Esophagus squamous epithelium (tissue), 5 donors: ENCODE results near the gene FAM187B. TPM values are rescaled to one million over a fixed set of nuclear protein-coding genes. Genes with fewer than 3 reads are reported as not detected.

Source experiments
- DNase-seq: peaks from one replicate; lab custom pipeline; 2025; lab: John Stamatoyannopoulos, UW
- H3K27ac ChIP-seq, 4 donors: fragments of 200-600 bp; sonication (generic); one replicate each; pipeline ENCODE4 v1.5.1; 2016 to 2019; ENCODE audit warnings: mild to moderate bottlenecking in 1 of 4
- H3K27me3 ChIP-seq, 4 donors: fragments of 200-600 bp; sonication (generic); 1 replicate in 3 of 4; 2 replicates in 1 of 4; pipeline versions ENCODE4 v1.5.1 to v1.6.0; 2017 to 2021; ENCODE audit warnings: antibody characterized with exemption in 1 of 4
- H3K36me3 ChIP-seq, 3 donors: fragments of 200-600 bp; sonication (generic); one replicate each; pipeline ENCODE4 v1.5.1; 2016 to 2019
- H3K4me1 ChIP-seq, 3 donors: fragments of 200-600 bp; sonication (generic); one replicate each; pipeline ENCODE4 v1.5.1; 2017 to 2019
- H3K4me3 ChIP-seq, 4 donors: fragments of 200-600 bp; sonication (generic); 1 replicate in 3 of 4; 2 replicates in 1 of 4; pipeline ENCODE4 v1.5.1; 2016 to 2019; ENCODE audit warnings: mild to moderate bottlenecking in 2 of 4, moderate library complexity in 1 of 4
- H3K9me3 ChIP-seq, 3 donors: fragments of 200-600 bp; sonication (generic); one replicate each; pipeline ENCODE4 v1.5.1; 2016 to 2019
- POLR2A ChIP-seq, 4 donors: fragments of 450-650 bp; IDR thresholded peaks; one replicate each; pipeline ENCODE4 v1.6.1; 2017; ENCODE audit warnings: antibody characterized with exemption in 4 of 4, mild to moderate bottlenecking in 4 of 4, moderate library complexity in 3 of 4
- WGBS, 2 donors: methylation state at CpG; one replicate each; pipeline ENCODE4 v1.1.5; 2018; 5-methylcytosine and 5-hydroxymethylcytosine counted together
- intact Hi-C: fragments of 100-400 bp; cut with DNase I; formaldehyde crosslinking; loops from one replicate; pipeline ENCODE4 v1.15.0; 2022
- total RNA-seq, 4 donors: library from RNA; depleted of rRNA; stranded (reverse); fragments of >200 nt; gene quantifications; one replicate each; pipeline ENCODE4 v1.1.0, GENCODE V29; 2016
- TF ChIP-seq, protein P1 (sequence below), 6 experiments: fragments of 450-650 bp in 4 of 6; fragments of 200-600 bp in 2 of 6; sonication (generic) in 2 of 6; IDR thresholded peaks; one replicate each; pipeline ENCODE4 v1.5.1; 2016 to 2019; ENCODE audit warnings: antibody characterized with exemption in 6 of 6, mild to moderate bottlenecking in 4 of 6, moderate library complexity in 4 of 6
- donor health status: DM: yes; HTN: yes; CAD: no.

The FAM187B gene
- total RNA-seq, 4 donors from 2014 or later: not detected

DNA sequence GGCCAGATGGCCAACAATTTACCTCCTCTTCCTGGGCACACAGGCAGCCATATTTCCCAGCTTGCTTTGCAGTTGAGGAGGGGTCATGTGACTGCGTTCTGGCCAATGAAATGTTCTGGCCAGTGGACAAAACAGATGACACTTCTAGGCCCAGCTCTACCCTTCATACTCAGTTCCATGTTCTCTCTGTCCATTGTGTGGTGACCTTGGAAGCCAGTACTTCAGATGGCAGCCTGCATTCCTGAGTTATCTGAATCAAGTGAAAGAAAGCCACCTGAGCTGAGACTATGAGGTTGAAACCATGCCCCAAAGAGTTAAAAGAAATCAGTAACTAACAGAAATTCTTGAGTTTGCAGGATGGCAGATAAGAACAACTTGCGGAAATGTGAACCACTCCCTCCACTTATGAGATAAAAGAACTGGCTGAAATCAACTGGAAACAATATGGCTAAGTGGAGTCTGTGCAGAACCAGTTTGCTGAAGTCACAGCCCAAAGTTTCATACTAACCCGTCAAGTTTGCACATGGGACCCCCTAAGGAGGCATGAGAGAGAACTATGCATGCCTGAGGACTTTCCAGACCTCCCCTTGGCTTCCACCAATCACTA is 8.1 kb downstream of the FAM187B start:
- peaks cover 0 to 14% (median 0%) of the 10 kb centered on the region in 3 donors for H3K4me1 ChIP-seq
- H3K27ac ChIP-seq: no peak overlapping the region
- no peak overlapping the region for H3K4me3 ChIP-seq
- DNase-seq: no peak
- no peak for TF ChIP-seq POLR2A (IDR thresholded peaks at IDR 0.05)
- TF ChIP-seq, protein P1, sequence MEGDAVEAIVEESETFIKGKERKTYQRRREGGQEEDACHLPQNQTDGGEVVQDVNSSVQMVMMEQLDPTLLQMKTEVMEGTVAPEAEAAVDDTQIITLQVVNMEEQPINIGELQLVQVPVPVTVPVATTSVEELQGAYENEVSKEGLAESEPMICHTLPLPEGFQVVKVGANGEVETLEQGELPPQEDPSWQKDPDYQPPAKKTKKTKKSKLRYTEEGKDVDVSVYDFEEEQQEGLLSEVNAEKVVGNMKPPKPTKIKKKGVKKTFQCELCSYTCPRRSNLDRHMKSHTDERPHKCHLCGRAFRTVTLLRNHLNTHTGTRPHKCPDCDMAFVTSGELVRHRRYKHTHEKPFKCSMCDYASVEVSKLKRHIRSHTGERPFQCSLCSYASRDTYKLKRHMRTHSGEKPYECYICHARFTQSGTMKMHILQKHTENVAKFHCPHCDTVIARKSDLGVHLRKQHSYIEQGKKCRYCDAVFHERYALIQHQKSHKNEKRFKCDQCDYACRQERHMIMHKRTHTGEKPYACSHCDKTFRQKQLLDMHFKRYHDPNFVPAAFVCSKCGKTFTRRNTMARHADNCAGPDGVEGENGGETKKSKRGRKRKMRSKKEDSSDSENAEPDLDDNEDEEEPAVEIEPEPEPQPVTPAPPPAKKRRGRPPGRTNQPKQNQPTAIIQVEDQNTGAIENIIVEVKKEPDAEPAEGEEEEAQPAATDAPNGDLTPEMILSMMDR (IDR thresholded peaks at IDR 0.05): no peak
- 55 to 56% methylated on average over 3 of the region's 3 CpGs for WGBS, 2 donors
- peaks cover 0 to 6% (median 0%) of the 10 kb centered on the region in 3 donors for H3K9me3 ChIP-seq
- H3K36me3 ChIP-seq: no peaks in the 10 kb centered on the region
- intact Hi-C loops: no loop called here
- no peaks in the 10 kb centered on the region for H3K27me3 ChIP-seq

DNA sequence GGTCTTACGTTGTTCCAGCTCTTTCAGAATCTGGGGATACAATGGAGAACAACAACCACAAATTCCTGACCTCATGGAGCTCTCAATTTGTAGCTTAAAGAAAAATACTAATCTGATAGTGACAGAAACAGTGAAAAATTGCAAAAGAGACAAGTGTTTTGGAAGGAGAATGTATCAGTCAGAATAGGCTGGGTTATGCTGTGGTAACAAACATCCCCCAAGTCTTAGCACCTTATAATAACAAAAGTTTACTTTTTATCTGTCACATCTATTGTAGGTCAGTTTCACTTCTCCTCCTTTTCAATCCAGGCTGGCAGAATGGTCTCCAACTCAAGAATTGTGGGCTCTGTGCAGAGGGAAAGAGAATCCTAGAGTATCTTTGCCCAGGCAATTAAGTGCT is 9.5 kb downstream of the FAM187B start:
- no peaks in the 10 kb centered on the region for H3K27me3 ChIP-seq
- H3K4me3 ChIP-seq: no peak overlapping the region
- peaks cover 3 to 15% (median 8%) of the 10 kb centered on the region in 3 donors for H3K4me1 ChIP-seq
- whole genome bisulfite sequencing, 2 donors: 88 to 100% methylated on average over 1 of the region's 1 CpG
- intact Hi-C loops: no loop called here
- peaks cover 0 to 6% (median 0%) of the 10 kb centered on the region in 3 donors for H3K9me3 ChIP-seq
- no peak overlapping the region for H3K27ac ChIP-seq
- no peak for DNase-seq
- H3K36me3 ChIP-seq: no peaks in the 10 kb centered on the region
- TF ChIP-seq, protein P1 (IDR thresholded peaks at IDR 0.05): no peak
- no peak for TF ChIP-seq POLR2A (IDR thresholded peaks at IDR 0.05)

DNA sequence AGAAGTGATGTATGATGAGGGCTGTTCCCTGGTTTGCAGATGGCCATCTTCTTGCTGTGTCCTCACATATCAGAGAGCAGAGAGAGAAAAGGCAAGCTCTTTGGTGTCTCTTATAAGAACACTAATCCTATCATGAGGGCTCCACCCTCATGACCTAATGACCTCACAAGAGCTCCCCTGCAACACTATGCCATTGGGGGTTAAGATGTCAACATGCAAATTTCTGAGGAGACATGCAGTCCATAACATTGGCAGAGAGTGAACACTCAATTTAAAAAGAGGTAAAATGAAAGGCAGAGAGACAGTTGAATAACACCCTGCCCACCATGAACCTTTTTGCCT is 10.9 kb downstream of the FAM187B start:
- Histone ChIP-seq H3K27me3 (no peaks in the 10 kb centered on the region), H3K9me3 (peaks cover 0 to 6% (median 0%) of the 10 kb centered on the region in 3 donors), H3K4me3 (no peak overlapping the region), H3K4me1 (peaks cover 14 to 29% (median 16%) of the 10 kb centered on the region in 3 donors), H3K36me3 (no peaks in the 10 kb centered on the region), H3K27ac (no peak overlapping the region)
- TF ChIP-seq, protein P1 (IDR thresholded peaks at IDR 0.05): no peak
- no peak for TF ChIP-seq POLR2A (IDR thresholded peaks at IDR 0.05)
- DNase-seq: no peak
- intact Hi-C loops: no loop called here

DNA sequence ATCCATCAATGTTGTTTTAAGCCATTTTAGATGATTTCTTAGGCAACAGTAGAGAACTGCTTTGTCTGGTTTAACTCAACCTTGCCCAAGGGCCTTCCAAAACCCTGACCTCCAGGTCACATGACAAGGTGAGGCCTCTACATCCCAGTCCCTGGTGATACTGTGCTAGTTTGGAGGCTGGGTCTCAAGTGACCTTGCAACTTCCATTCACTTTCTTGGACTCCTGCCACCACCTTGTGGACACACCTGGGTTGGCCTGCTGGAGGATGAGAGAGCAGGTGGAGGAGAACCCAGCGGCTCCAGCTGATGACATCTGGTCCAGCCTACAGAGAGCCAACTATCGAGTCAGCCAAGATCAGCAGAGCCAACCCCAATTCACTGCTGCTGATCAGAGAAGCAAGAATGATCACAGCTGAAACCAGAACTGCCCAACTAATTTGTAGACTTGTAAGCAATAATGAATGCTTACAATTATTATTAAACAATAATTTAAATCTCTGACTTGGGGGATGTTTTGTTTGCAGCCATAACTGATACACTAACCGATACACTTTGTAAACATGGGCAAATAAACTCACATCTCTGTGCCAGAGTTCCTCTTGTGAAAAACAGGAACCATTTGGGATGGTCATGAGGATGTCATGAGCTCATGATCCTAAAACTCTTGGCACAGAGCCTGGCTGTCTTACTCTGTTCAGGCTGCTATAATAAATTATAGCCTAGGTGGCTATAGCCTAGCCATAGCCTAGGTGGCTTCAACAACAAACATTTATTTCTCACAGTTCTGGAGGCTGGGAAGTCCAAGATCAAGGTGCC is 11.5 kb downstream of the FAM187B start:
- intact Hi-C loops: no loop called here
- no peak for TF ChIP-seq POLR2A (IDR thresholded peaks at IDR 0.05)
- TF ChIP-seq, protein P1 (IDR thresholded peaks at IDR 0.05): peak in 2 of 6 experiments; percentile 3 to 25
- DNase-seq: no peak

More for the DNA sequence above, 11.5 kb downstream of the FAM187B start:
- peaks cover 0 to 6% (median 0%) of the 10 kb centered on the region in 3 donors for H3K9me3 ChIP-seq
- H3K4me1 ChIP-seq: peaks cover 14 to 35% (median 20%) of the 10 kb centered on the region in 3 donors
- 57 to 84% methylated on average over 3 of the region's 3 CpGs for WGBS, 2 donors
- H3K36me3 ChIP-seq: no peaks in the 10 kb centered on the region
- H3K27ac ChIP-seq: no peak overlapping the region
- H3K27me3 ChIP-seq: no peaks in the 10 kb centered on the region
- no peak overlapping the region for H3K4me3 ChIP-seq
